ENCODE measurements around the gene TKT. TPM values are rescaled to one million over a fixed set of nuclear protein-coding genes. Genes with fewer than 3 reads are reported as not detected.

The TKT gene
- total RNA-seq, 1 donor from 2014 or later = 260 TPM

- intact Hi-C loops (cut with micrococcal nuclease) = no loop called here
Measured at GRCh38 chr3:53261712-53262111, 5.9 kb upstream of the TKT start.

GRCh38 chr3:53260286-53260785 lies 4.5 kb upstream of the TKT start:
- intact Hi-C loops (cut with micrococcal nuclease) = no loop called here

- intact Hi-C loops (cut with micrococcal nuclease) = loop anchor here (5.0 to 10.0 kb wide), 3 partner anchors 147 to 575 kb away; partner anchors contain the start of genes GNL3, PBRM1 and STIMATE
Measured at GRCh38 chr3:53259427-53260259, 3.8 kb upstream of the TKT start.

GRCh38 chr3:53258600-53259426 lies 3.0 kb upstream of the TKT start:
- intact Hi-C loops (cut with micrococcal nuclease) = loop anchor here (5.0 to 10.0 kb wide), 3 partner anchors 147 to 574 kb away; partner anchors contain the start of genes GNL3, PBRM1 and STIMATE

- intact Hi-C loops (cut with micrococcal nuclease) = loop anchor here (2.0 to 10.0 kb wide), 4 partner anchors 17 to 573 kb away; partner anchors contain the start of genes GNL3, PBRM1 and STIMATE
Measured at GRCh38 chr3:53257465-53257864, 1.6 kb upstream of the TKT start.

GRCh38 chr3:53256704-53257055 lies 858 bp upstream of the TKT start:
- intact Hi-C loops (cut with micrococcal nuclease) = loop anchor here (1.0 to 10.0 kb wide), 5 partner anchors 18 to 572 kb away; partner anchors contain the start of genes GNL3, PBRM1, RFT1 and STIMATE

GRCh38 chr3:53255423-53255774 lies 423 bp downstream of the TKT start:
- intact Hi-C loops (cut with micrococcal nuclease) = loop anchor here (1.0 to 10.0 kb wide), 6 partner anchors 35 to 571 kb away; partner anchors contain the start of genes DCP1A, GNL3, PBRM1 and PRKCD

GRCh38 chr3:53254509-53255422 lies 1.1 kb downstream of the TKT start:
- intact Hi-C loops (cut with micrococcal nuclease) = loop anchor here (1.0 to 10.0 kb wide), 6 partner anchors 34 to 570 kb away; partner anchors contain the start of genes DCP1A, GNL3, PBRM1 and PRKCD

GRCh38 chr3:53253707-53254508 lies 1.9 kb downstream of the TKT start:
- intact Hi-C loops (cut with micrococcal nuclease) = loop anchor here (2.0 to 10.0 kb wide), 3 partner anchors 33 to 569 kb away; partner anchors contain the start of genes GNL3, PBRM1 and PRKCD

GRCh38 chr3:53252947-53253322 lies 2.9 kb downstream of the TKT start:
- intact Hi-C loops (cut with micrococcal nuclease) = loop anchor here (10.0 kb wide), 1 partner anchor 568 kb away; the partner anchor contains the start of genes GNL3 and PBRM1

GRCh38 chr3:53252096-53252946 lies 3.5 kb downstream of the TKT start:
- intact Hi-C loops (cut with micrococcal nuclease) = loop anchor here (10.0 kb wide), 1 partner anchor 568 kb away; the partner anchor contains the start of genes GNL3 and PBRM1

- intact Hi-C loops (cut with micrococcal nuclease) = loop anchor here (10.0 kb wide), 1 partner anchor 566 kb away; the partner anchor contains the start of genes GNL3 and PBRM1
Measured at GRCh38 chr3:53250881-53251605, 4.8 kb downstream of the TKT start.

GRCh38 chr3:53250453-53250852 lies 5.4 kb downstream of the TKT start:
- intact Hi-C loops (cut with micrococcal nuclease) = loop anchor here (10.0 kb wide), 1 partner anchor 566 kb away; the partner anchor contains the start of genes GNL3 and PBRM1

GRCh38 chr3:53248161-53248560 lies 7.7 kb downstream of the TKT start:
- intact Hi-C loops (cut with micrococcal nuclease) = no loop called here

- intact Hi-C loops (cut with micrococcal nuclease) = no loop called here
Measured at GRCh38 chr3:53247619-53248018, 8.2 kb downstream of the TKT start.

- intact Hi-C loops (cut with micrococcal nuclease) = no loop called here
Measured at GRCh38 chr3:53244271-53244670, 11.6 kb downstream of the TKT start.

- intact Hi-C loops (cut with micrococcal nuclease) = no loop called here
Measured at GRCh38 chr3:53243785-53244184, 12.0 kb downstream of the TKT start.

GRCh38 chr3:53243165-53243564 lies 12.7 kb downstream of the TKT start:
- intact Hi-C loops (cut with micrococcal nuclease) = no loop called here
